ENCODE data around the gene CNKSR3.

CNKSR3 gene

DNA sequence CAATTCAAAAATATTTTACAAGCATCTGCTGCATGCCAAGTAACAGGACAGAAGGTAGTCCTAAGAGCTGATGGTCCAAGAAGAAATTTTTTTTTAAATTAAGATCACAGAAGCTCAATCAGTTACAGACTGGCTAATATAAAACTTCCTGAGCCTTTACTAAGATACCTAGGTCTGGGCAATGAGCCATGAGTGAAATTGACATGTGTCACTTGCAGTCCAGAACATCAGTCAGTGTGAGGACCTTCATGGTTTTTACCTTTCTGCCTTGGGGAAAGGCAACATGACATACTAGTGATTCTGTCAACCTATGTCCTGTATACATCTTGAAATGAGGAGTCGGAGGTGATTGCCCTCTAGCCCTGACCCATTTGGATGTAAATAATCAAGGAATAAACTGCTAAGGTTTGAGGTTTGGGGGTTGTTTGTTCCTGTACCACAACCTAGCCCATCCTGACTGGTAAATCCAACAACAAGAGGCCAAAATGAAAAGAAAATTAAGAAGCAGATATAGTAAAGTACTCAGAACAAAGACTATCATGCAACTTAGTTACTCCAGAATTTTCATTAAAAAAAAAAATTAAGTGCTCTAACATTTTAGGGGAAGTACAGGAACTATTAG, 70.0 kb downstream of the CNKSR3 start:
- no peak overlapping the region for H3K4me3 ChIP-seq (ENCODE audit: low read depth, low read length, poor library complexity, severe bottlenecking)
- no peak overlapping the region for H3K27ac ChIP-seq (ENCODE audit: low read depth, low read length, poor library complexity, severe bottlenecking)
- no peaks in the 10 kb centered on the region for H3K79me2 ChIP-seq (ENCODE audit: insufficient read depth, low read length)
- H3K27me3 ChIP-seq (ENCODE audit: insufficient read depth, low read length) = no peaks in the 10 kb centered on the region
- H3K4me2 ChIP-seq (ENCODE audit: low read length) = no peak overlapping the region
- H2AFZ ChIP-seq (ENCODE audit: low read length) = no peak overlapping the region
- no peaks in the 10 kb centered on the region for H3K9me3 ChIP-seq (ENCODE audit: low read length)
- H4K20me1 ChIP-seq (ENCODE audit: insufficient read depth, low read length) = no peaks in the 10 kb centered on the region
- TF ChIP-seq, protein P1, sequence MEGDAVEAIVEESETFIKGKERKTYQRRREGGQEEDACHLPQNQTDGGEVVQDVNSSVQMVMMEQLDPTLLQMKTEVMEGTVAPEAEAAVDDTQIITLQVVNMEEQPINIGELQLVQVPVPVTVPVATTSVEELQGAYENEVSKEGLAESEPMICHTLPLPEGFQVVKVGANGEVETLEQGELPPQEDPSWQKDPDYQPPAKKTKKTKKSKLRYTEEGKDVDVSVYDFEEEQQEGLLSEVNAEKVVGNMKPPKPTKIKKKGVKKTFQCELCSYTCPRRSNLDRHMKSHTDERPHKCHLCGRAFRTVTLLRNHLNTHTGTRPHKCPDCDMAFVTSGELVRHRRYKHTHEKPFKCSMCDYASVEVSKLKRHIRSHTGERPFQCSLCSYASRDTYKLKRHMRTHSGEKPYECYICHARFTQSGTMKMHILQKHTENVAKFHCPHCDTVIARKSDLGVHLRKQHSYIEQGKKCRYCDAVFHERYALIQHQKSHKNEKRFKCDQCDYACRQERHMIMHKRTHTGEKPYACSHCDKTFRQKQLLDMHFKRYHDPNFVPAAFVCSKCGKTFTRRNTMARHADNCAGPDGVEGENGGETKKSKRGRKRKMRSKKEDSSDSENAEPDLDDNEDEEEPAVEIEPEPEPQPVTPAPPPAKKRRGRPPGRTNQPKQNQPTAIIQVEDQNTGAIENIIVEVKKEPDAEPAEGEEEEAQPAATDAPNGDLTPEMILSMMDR (IDR thresholded peaks at IDR 0.05; ENCODE audit: low read length) = no peak
- TF ChIP-seq EZH2 (IDR thresholded peaks at IDR 0.05; ENCODE audit: borderline replicate concordance, low read length) = no peak
- H3K9me2 ChIP-seq (ENCODE audit: low read depth, low read length) = no peaks in the 10 kb centered on the region
- H3K9ac ChIP-seq (ENCODE audit: low read length) = no peak overlapping the region
- H3F3A ChIP-seq (ENCODE audit: insufficient read depth, low read length) = no peaks in the 10 kb centered on the region
- H3K4me1 ChIP-seq (ENCODE audit: insufficient read depth, low read length, severe bottlenecking) = no peaks in the 10 kb centered on the region
- H3K36me3 ChIP-seq (ENCODE audit: insufficient read depth, low read length) = no peaks in the 10 kb centered on the region

DNA sequence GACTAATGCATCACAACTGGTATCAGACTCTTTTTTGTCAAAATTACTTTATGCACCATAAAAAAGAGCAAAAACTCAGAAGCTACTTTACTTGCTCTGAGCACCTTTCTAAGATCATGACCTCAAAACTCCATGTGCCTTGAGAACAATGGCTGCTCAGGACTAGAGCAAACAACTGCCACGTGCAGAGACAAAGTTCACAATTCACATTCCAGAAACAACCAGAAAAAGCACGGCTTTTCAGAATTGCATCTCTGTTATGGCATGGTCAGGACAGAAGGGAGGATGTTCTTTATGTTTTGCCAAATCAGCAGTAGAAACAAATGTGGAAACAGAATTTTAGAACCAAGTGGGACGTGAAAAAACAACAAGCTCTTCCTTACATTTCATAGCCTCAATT, 70.5 kb downstream of the CNKSR3 start:
- H3K4me3 ChIP-seq (ENCODE audit: low read depth, low read length, poor library complexity, severe bottlenecking) = no peak overlapping the region
- no peaks in the 10 kb centered on the region for H3K79me2 ChIP-seq (ENCODE audit: insufficient read depth, low read length)
- H3K4me2 ChIP-seq (ENCODE audit: low read length) = no peak overlapping the region
- H2AFZ ChIP-seq (ENCODE audit: low read length) = no peak overlapping the region
- no peaks in the 10 kb centered on the region for H3K9me3 ChIP-seq (ENCODE audit: low read length)
- H3K36me3 ChIP-seq (ENCODE audit: insufficient read depth, low read length) = no peaks in the 10 kb centered on the region
- H3F3A ChIP-seq (ENCODE audit: insufficient read depth, low read length) = no peaks in the 10 kb centered on the region
- H3K27ac ChIP-seq (ENCODE audit: low read depth, low read length, poor library complexity, severe bottlenecking) = no peak overlapping the region
- no peaks in the 10 kb centered on the region for H3K9me2 ChIP-seq (ENCODE audit: low read depth, low read length)
- no peaks in the 10 kb centered on the region for H3K27me3 ChIP-seq (ENCODE audit: insufficient read depth, low read length)
- H3K4me1 ChIP-seq (ENCODE audit: insufficient read depth, low read length, severe bottlenecking) = no peaks in the 10 kb centered on the region
- H4K20me1 ChIP-seq (ENCODE audit: insufficient read depth, low read length) = no peaks in the 10 kb centered on the region
- TF ChIP-seq, protein P1 (IDR thresholded peaks at IDR 0.05; ENCODE audit: low read length) = no peak
- no peak for TF ChIP-seq EZH2 (IDR thresholded peaks at IDR 0.05; ENCODE audit: borderline replicate concordance, low read length)
- no peak overlapping the region for H3K9ac ChIP-seq (ENCODE audit: low read length)

DNA sequence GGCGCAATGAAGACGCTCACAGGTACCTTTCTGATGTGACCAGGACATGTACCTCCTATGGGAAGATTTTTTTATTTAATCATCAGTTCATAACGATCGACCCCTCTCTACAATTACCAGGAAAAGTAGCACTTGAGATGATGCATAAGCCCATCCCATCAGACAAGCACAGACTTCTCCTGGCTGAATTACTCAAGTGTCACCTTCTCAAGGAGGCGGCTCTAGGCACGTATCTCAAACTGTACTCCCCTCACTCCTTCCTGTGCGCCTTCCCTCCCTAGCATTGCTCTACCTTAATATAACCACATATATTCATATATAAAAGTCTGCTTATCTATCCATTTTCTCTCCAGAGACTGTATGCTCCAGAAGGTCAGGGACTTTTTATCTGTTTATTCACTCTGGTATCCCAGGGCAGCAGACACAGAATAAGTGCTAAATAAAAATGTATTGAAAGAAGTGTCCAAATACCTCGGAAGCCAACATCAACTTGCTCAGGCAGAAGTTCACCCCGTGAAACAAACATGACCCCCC, 71.5 kb downstream of the CNKSR3 start:
- H3K9me2 ChIP-seq (ENCODE audit: low read depth, low read length) = no peaks in the 10 kb centered on the region
- no peak overlapping the region for H3K4me3 ChIP-seq (ENCODE audit: low read depth, low read length, poor library complexity, severe bottlenecking)
- no peaks in the 10 kb centered on the region for H3K4me1 ChIP-seq (ENCODE audit: insufficient read depth, low read length, severe bottlenecking)
- H3K27ac ChIP-seq (ENCODE audit: low read depth, low read length, poor library complexity, severe bottlenecking) = no peak overlapping the region
- no peaks in the 10 kb centered on the region for H4K20me1 ChIP-seq (ENCODE audit: insufficient read depth, low read length)
- no peaks in the 10 kb centered on the region for H3K36me3 ChIP-seq (ENCODE audit: insufficient read depth, low read length)
- TF ChIP-seq, protein P1 (IDR thresholded peaks at IDR 0.05; ENCODE audit: low read length) = no peak
- no peak for TF ChIP-seq EZH2 (IDR thresholded peaks at IDR 0.05; ENCODE audit: borderline replicate concordance, low read length)
- H3F3A ChIP-seq (ENCODE audit: insufficient read depth, low read length) = no peaks in the 10 kb centered on the region
- H3K27me3 ChIP-seq (ENCODE audit: insufficient read depth, low read length) = no peaks in the 10 kb centered on the region
- no peak overlapping the region for H3K9ac ChIP-seq (ENCODE audit: low read length)
- no peaks in the 10 kb centered on the region for H3K9me3 ChIP-seq (ENCODE audit: low read length)
- no peak overlapping the region for H3K4me2 ChIP-seq (ENCODE audit: low read length)
- no peaks in the 10 kb centered on the region for H3K79me2 ChIP-seq (ENCODE audit: insufficient read depth, low read length)
- no peak overlapping the region for H2AFZ ChIP-seq (ENCODE audit: low read length)
